HepG2 (cell line): ENCODE measurements around the gene CLIP2. TPM values are rescaled to one million over a fixed set of nuclear protein-coding genes. Genes with fewer than 3 reads are reported as not detected.

ENCODE experiments used
- ASH2L ChIP-seq: fragments of 300-600, 200-600 bp; sonication (generic); IDR thresholded peaks from 2 replicates; pipeline ENCODE4 v1.7.0; 2017; ENCODE audit warnings: low read depth, mild to moderate bottlenecking, moderate library complexity, mixed read lengths, low read length; ENCODE audit not compliant: insufficient read length
- FOXA1 ChIP-seq, 2 experiments: fragments of 450-650 bp in 1 of 2; sonication (generic) in 1 of 2; formaldehyde crosslinking in 1 of 2; IDR thresholded peaks; 2 replicates each; pipeline versions ENCODE4 v1.4.0 to v1.6.1; 2016 to 2020; ENCODE audit warnings: missing genetic modification reagents in 1 of 2
- FOXP4 ChIP-seq: sonication (generic); formaldehyde crosslinking; IDR thresholded peaks from 2 replicates; pipeline ENCODE4 v1.4.0; 2020; ENCODE audit warnings: missing genetic modification reagents
- GTF3A ChIP-seq: sonication (generic); formaldehyde crosslinking; conservative IDR thresholded peaks from 2 replicates; pipeline ENCODE4 v1.4.0; 2020; ENCODE audit warnings: mild to moderate bottlenecking, missing genetic modification reagents
- HDAC2 ChIP-seq: sonication (generic); formaldehyde crosslinking; IDR thresholded peaks from 2 replicates; pipeline ENCODE4 v1.4.0; 2020; ENCODE audit warnings: missing genetic modification reagents
- MIER2 ChIP-seq: IDR thresholded peaks from 2 replicates; pipeline ENCODE4 v1.6.1; 2016; ENCODE audit warnings: missing biosample characterization, missing genetic modification reagents
- MTF2 ChIP-seq: sonication (generic); formaldehyde crosslinking; IDR thresholded peaks from 2 replicates; pipeline ENCODE4 v1.5.0; 2020; ENCODE audit warnings: missing genetic modification reagents, borderline replicate concordance
- RAD51 ChIP-seq: fragments of 450-650 bp; IDR thresholded peaks from 2 replicates; pipeline ENCODE4 v1.6.1; 2016; ENCODE audit warnings: borderline replicate concordance
- REST ChIP-seq, 2 experiments: IDR thresholded peaks; 2 replicates each; pipeline ENCODE4 v1.6.1; 2011 to 2012; ENCODE audit warnings: low read length in 2 of 2, borderline replicate concordance in 1 of 2, low read depth in 1 of 2, mild to moderate bottlenecking in 1 of 2, moderate library complexity in 1 of 2
- ZFP36L1 ChIP-seq: sonication (generic); formaldehyde crosslinking; IDR thresholded peaks from 2 replicates; pipeline ENCODE4 v1.8.0; 2022; ENCODE audit warnings: mild to moderate bottlenecking, missing genetic modification reagents, moderate library complexity
- ZNF251 ChIP-seq: sonication (generic); formaldehyde crosslinking; IDR thresholded peaks from 2 replicates; pipeline ENCODE4 v1.9.0; 2021; ENCODE audit warnings: mild to moderate bottlenecking, missing genetic modification reagents
- ZNF274 ChIP-seq: sonication (generic); formaldehyde crosslinking; IDR thresholded peaks from 2 replicates; pipeline ENCODE4 v1.5.1; 2020; ENCODE audit warnings: mild to moderate bottlenecking, missing genetic modification reagents
- ZNF770 ChIP-seq: sonication (generic); formaldehyde crosslinking; IDR thresholded peaks from 2 replicates; pipeline ENCODE4 v1.5.0; 2020; ENCODE audit warnings: mild to moderate bottlenecking, missing genetic modification reagents
- polyA plus RNA-seq, 8 experiments: library from polyadenylated mRNA; depleted of rRNA in 3 of 8; stranded (reverse) in 7 of 8; unstranded in 1 of 8; fragments of >200 nt; fragmentation: Illumina TruSeq in 4 of 8; extraction: Trizol in 4 of 8; gene quantifications; 2 replicates each; pipeline versions ENCODE4 v1.2.1 to v1.2.3, GENCODE V29; 2011 to 2016; ENCODE audit warnings: low read depth in 4 of 8, missing spikeins in 1 of 8, mixed read lengths in 1 of 8; ENCODE audit not compliant: insufficient read depth in 1 of 8
- total RNA-seq, 5 experiments: library from RNA; depleted of rRNA; stranded (reverse); fragments of >200 nt; fragmentation: Illumina TruSeq; extraction: Trizol; gene quantifications; 2 replicates each; pipeline ENCODE4 v1.2.3, GENCODE V29; 2016; ENCODE audit warnings: low read depth in 1 of 5
- TF ChIP-seq, protein P1 (sequence below): sonication (generic); formaldehyde crosslinking; IDR thresholded peaks from 2 replicates; pipeline ENCODE4 v1.9.0; 2021; ENCODE audit warnings: missing genetic modification reagents, borderline replicate concordance
- TF ChIP-seq, protein P2 (sequence below): sonication (generic); formaldehyde crosslinking; IDR thresholded peaks from 2 replicates; pipeline ENCODE4 v1.4.0; 2020; ENCODE audit warnings: missing genetic modification reagents, borderline replicate concordance

Gene CLIP2
- total and polyA plus RNA-seq, 2 of the 13 experiments (the other 11 are each of a cell fraction or from before 2014, with no cell fraction given) = 6.5 to 17.4 TPM

DNA sequence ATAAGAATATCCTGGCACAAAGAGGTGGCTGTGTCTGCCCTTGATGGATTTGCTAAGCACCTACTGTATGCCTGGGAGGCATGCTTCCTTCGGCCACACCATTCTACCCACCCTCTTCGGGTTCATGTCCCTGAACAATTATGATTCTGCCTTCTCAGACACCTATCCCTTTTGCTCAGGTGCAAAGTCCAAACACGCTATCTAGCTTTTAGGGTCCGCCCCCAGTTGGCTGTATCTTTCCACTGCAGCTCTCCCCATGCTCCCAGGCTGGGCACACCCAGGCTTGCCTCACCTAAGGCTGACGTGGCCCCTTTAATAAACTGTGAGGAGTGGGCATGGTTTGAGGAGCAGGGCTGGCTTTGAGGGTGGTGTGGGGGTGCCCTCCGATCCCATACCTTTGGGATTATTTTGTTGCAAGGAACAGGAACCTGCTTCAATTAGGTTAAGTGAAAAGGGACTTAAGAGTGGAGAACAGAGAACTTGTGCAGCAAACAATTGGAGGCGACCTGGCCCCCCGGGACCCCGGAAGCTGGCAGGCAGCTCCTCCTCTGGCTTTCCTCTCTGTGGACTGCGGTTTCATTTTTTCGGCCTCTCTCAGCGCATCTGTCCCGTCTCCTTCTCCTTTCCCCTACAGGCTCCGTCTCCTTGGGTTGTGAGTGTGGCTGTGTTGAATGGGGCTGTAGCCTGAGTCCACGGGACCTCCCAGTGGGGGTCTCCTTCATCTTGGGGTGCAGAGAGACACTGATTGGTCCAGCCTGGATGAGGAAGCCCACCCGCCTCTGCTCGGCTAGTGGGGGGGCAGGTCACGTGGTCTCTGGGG lies 3.8 kb downstream of the CLIP2 start (continued):
- TF ChIP-seq ZNF770 (peak; percentile 31; the same call in 1 of the 2 replicates), HDAC2 (CRISPR knock-in tag) (peak; percentile 77; the same call in 1 of the 2 replicates), ZFP36L1 (CRISPR knock-in tag) (0 out of 2 replicates have a peak, but pooled peaks have one; percentile 43), ASH2L (peak; percentile 62), RAD51 (peak; percentile 91; the same call in 1 of the 2 replicates), FOXP4 (CRISPR knock-in tag) (peak; percentile 70; the same call in 1 of the 2 replicates), ZNF251 (CRISPR knock-in tag) (no peak), MTF2 (CRISPR knock-in tag) (no peak), MIER2 (CRISPR knock-in tag) (no peak), ZNF274 (no peak), REST (IDR thresholded peaks at IDR 0.05; ENCODE audit: borderline replicate concordance in 1 of 2, low read depth in 1 of 2, low read length in 2 of 2) (0 out of 4 replicates have a peak, but pooled peaks of 1 of the 2 experiments have one; percentile 25), FOXA1 (IDR thresholded peaks at IDR 0.05) (no peak), FOXA1 (CRISPR knock-in tag; IDR thresholded peaks at IDR 0.05) (no peak), GTF3A (CRISPR knock-in tag) (peak; percentile 69; the same call in 1 of the 2 replicates)
- TF ChIP-seq, protein P1, sequence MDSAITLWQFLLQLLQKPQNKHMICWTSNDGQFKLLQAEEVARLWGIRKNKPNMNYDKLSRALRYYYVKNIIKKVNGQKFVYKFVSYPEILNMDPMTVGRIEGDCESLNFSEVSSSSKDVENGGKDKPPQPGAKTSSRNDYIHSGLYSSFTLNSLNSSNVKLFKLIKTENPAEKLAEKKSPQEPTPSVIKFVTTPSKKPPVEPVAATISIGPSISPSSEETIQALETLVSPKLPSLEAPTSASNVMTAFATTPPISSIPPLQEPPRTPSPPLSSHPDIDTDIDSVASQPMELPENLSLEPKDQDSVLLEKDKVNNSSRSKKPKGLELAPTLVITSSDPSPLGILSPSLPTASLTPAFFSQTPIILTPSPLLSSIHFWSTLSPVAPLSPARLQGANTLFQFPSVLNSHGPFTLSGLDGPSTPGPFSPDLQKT (CRISPR knock-in tag) = no peak
- TF ChIP-seq, protein P2, sequence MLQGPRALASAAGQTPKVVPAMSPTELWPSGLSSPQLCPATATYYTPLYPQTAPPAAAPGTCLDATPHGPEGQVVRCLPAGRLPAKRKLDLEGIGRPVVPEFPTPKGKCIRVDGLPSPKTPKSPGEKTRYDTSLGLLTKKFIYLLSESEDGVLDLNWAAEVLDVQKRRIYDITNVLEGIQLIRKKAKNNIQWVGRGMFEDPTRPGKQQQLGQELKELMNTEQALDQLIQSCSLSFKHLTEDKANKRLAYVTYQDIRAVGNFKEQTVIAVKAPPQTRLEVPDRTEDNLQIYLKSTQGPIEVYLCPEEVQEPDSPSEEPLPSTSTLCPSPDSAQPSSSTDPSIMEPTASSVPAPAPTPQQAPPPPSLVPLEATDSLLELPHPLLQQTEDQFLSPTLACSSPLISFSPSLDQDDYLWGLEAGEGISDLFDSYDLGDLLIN = no peak
